Measurements from ENCODE around the gene POFUT2.

- TF ChIP-seq CTCF (IDR thresholded peaks at IDR 0.05) (no peak), EP300 (IDR thresholded peaks at IDR 0.05) (no peak), POLR2A (IDR thresholded peaks at IDR 0.05) (no peak)
Observed at GRCh38 chr21:45306453-45306831, 18.7 kb upstream of the POFUT2 start.
